Measurements from ENCODE around the gene TMEM79.

- TF ChIP-seq POLR2A (IDR thresholded peaks at IDR 0.05) (no peak), CTCF (IDR thresholded peaks at IDR 0.05) (no peak)
Measured at GRCh38 chr1:156284757-156285156, 632 bp downstream of the TMEM79 start.
